ENCODE data around the gene CST9. TPM values are rescaled to one million over a fixed set of nuclear protein-coding genes. Genes with fewer than 3 reads are reported as not detected.

Gene CST9
- total RNA-seq, 3 donors from 2014 or later (not counting 1 experiment from before 2014, with no cell fraction given): not detected

- WGBS (ENCODE audit: insufficient coverage): 85% methylated on average over 8 of the region's 11 CpGs
- H3K4me1 Mint-ChIP-seq: peaks cover 0 to 5% of the 10 kb centered on the region in 2 donors
- DNase-seq (no peak), ATAC-seq (no peak)
- no peaks in the 10 kb centered on the region for H3K9me3 Mint-ChIP-seq
- Histone ChIP-seq H3K4me1 (ENCODE audit: control insufficient read depth, insufficient read depth, low read length) (no peaks in the 10 kb centered on the region), H3K4me3 (ENCODE audit: low read length) (no peak within 1 kb of the TSS), H3K9me3 (ENCODE audit: control insufficient read depth, insufficient read depth, low read length) (no peaks in the 10 kb centered on the region), H3K27me3 (ENCODE audit: control insufficient read depth, insufficient read depth, low read length) (no peaks in the 10 kb centered on the region), H3K36me3 (ENCODE audit: control insufficient read depth, insufficient read depth, low read length) (no peaks in the 10 kb centered on the region), H3K27ac (ENCODE audit: low read length) (no peak within 1 kb of the TSS)
- no peak for TF ChIP-seq CTCF (IDR thresholded peaks at IDR 0.05)
- intact Hi-C loops (cut with micrococcal nuclease): no loop called here
- peaks cover 0 to 3% of the 10 kb centered on the region in 2 donors for H3K27me3 Mint-ChIP-seq (ENCODE audit: low read depth in 2 of 2)
- H3K36me3 Mint-ChIP-seq: no peaks in the 10 kb centered on the region
- no peak within 1 kb of the TSS for H3K4me3 Mint-ChIP-seq
- no peak within 1 kb of the TSS for H3K27ac Mint-ChIP-seq
Measured at GRCh38 chr20:23568320-23568970, 37.3 kb downstream of the CST9 start, which contains the start of gene CST9L. Gene CST9L (minus strand): TSS chr20:23568484. CDS start chr20:23568450, 34 bp downstream.

GRCh38 chr20:23566199-23566932 lies 39.4 kb downstream of the CST9 start:
- 82% methylated on average over 4 of the region's 7 CpGs for WGBS (ENCODE audit: insufficient coverage)
- Histone ChIP-seq H3K4me3 (ENCODE audit: low read length) (no peak overlapping the region), H3K27me3 (ENCODE audit: control insufficient read depth, insufficient read depth, low read length) (no peaks in the 10 kb centered on the region), H3K9me3 (ENCODE audit: control insufficient read depth, insufficient read depth, low read length) (peaks cover 9% of the 10 kb centered on the region), H3K36me3 (ENCODE audit: control insufficient read depth, insufficient read depth, low read length) (no peaks in the 10 kb centered on the region), H3K27ac (ENCODE audit: low read length) (no peak overlapping the region), H3K4me1 (ENCODE audit: control insufficient read depth, insufficient read depth, low read length) (no peaks in the 10 kb centered on the region)
- DNase-seq (no peak), ATAC-seq (no peak)
- Mint-ChIP-seq H3K4me1 (peaks cover 0 to 5% of the 10 kb centered on the region in 2 donors), H3K4me3 (no peak overlapping the region), H3K27ac (no peak overlapping the region), H3K9me3 (peaks cover 0 to 6% of the 10 kb centered on the region in 2 donors), H3K36me3 (peaks cover 11% of the 10 kb centered on the region), H3K27me3 (ENCODE audit: low read depth in 2 of 2) (peaks cover 3 to 8% of the 10 kb centered on the region in 2 donors)
- TF ChIP-seq CTCF (IDR thresholded peaks at IDR 0.05): no peak
- intact Hi-C loops (cut with micrococcal nuclease): no loop called here

GRCh38 chr20:23565503-23566045 lies 40.1 kb downstream of the CST9 start:
- DNase-seq: no peak
- ATAC-seq: no peak
- no peaks in the 10 kb centered on the region for H3K36me3 ChIP-seq (ENCODE audit: control insufficient read depth, insufficient read depth, low read length)
- Mint-ChIP-seq H3K4me1 (peaks cover 0 to 5% of the 10 kb centered on the region in 2 donors), H3K36me3 (peaks cover 11% of the 10 kb centered on the region), H3K27me3 (ENCODE audit: low read depth in 2 of 2) (peaks cover 3 to 8% of the 10 kb centered on the region in 2 donors), H3K9me3 (peaks cover 2 to 10% of the 10 kb centered on the region in 2 donors), H3K27ac (no peak overlapping the region), H3K4me3 (no peak overlapping the region)
- intact Hi-C loops (cut with micrococcal nuclease): no loop called here
- H3K27ac ChIP-seq (ENCODE audit: low read length): no peak overlapping the region
- H3K9me3 ChIP-seq (ENCODE audit: control insufficient read depth, insufficient read depth, low read length): peaks cover 13% of the 10 kb centered on the region
- 95% methylated on average over 2 of the region's 2 CpGs for WGBS (ENCODE audit: insufficient coverage)
- H3K27me3 ChIP-seq (ENCODE audit: control insufficient read depth, insufficient read depth, low read length): no peaks in the 10 kb centered on the region
- no peaks in the 10 kb centered on the region for H3K4me1 ChIP-seq (ENCODE audit: control insufficient read depth, insufficient read depth, low read length)
- H3K4me3 ChIP-seq (ENCODE audit: low read length): no peak overlapping the region
- TF ChIP-seq CTCF (IDR thresholded peaks at IDR 0.05): no peak
